ENCODE data around the gene SLC26A1.

Gene SLC26A1

GRCh38 chr4:1029529-1029928 is 36.3 kb upstream of the SLC26A1 start:
- DNase-seq (ENCODE audit: low read depth), result no peak

GRCh38 chr4:1028574-1029220 is 35.5 kb upstream of the SLC26A1 start:
- DNase-seq (ENCODE audit: low read depth), result no peak

- no peak for DNase-seq (ENCODE audit: low read depth)
These were observed 34.7 kb upstream of the SLC26A1 start for GRCh38 chr4:1027915-1028238.

GRCh38 chr4:1027219-1027914 is 34.2 kb upstream of the SLC26A1 start:
- no peak for DNase-seq (ENCODE audit: low read depth)

- DNase-seq (ENCODE audit: low read depth), result peak; percentile 13
These were observed 32.9 kb upstream of the SLC26A1 start for GRCh38 chr4:1026115-1026514.

GRCh38 chr4:1024882-1025545 is 31.8 kb upstream of the SLC26A1 start:
- DNase-seq (ENCODE audit: low read depth), result no peak

- no peak for DNase-seq (ENCODE audit: low read depth)
These were observed 30.9 kb upstream of the SLC26A1 start for GRCh38 chr4:1023895-1024740.

- DNase-seq (ENCODE audit: low read depth), result no peak
These were observed 30.0 kb upstream of the SLC26A1 start for GRCh38 chr4:1023075-1023640.

GRCh38 chr4:1022739-1023066 is 29.5 kb upstream of the SLC26A1 start:
- no peak for DNase-seq (ENCODE audit: low read depth)

- DNase-seq (ENCODE audit: low read depth), result no peak
These were observed 29.0 kb upstream of the SLC26A1 start for GRCh38 chr4:1022051-1022738.

GRCh38 chr4:1021386-1022050 is 28.3 kb upstream of the SLC26A1 start:
- no peak for DNase-seq (ENCODE audit: low read depth)

GRCh38 chr4:1019729-1020470 is 26.7 kb upstream of the SLC26A1 start:
- DNase-seq (ENCODE audit: low read depth), result no peak

- DNase-seq (ENCODE audit: low read depth), result no peak
These were observed 26.1 kb upstream of the SLC26A1 start for GRCh38 chr4:1019320-1019719.

GRCh38 chr4:1018147-1019020 is 25.2 kb upstream of the SLC26A1 start:
- no peak for DNase-seq (ENCODE audit: low read depth)

- DNase-seq (ENCODE audit: low read depth), result no peak
These were observed 24.5 kb upstream of the SLC26A1 start for GRCh38 chr4:1017706-1018105.

- no peak for DNase-seq (ENCODE audit: low read depth)
These were observed 24.0 kb upstream of the SLC26A1 start for GRCh38 chr4:1017211-1017610.

- no peak for DNase-seq (ENCODE audit: low read depth)
These were observed 22.5 kb upstream of the SLC26A1 start for GRCh38 chr4:1015746-1016145.

- DNase-seq (ENCODE audit: low read depth), result no peak
These were observed 22.0 kb upstream of the SLC26A1 start for GRCh38 chr4:1015179-1015578.
